ENCODE results near the gene OARD1. TPM values are rescaled to one million over a fixed set of nuclear protein-coding genes. Genes with fewer than 3 reads are reported as not detected.

OARD1 gene
- total RNA-seq, 4 donors from 2014 or later, result 23.6 to 31.7 (median 25.4) TPM

DNA sequence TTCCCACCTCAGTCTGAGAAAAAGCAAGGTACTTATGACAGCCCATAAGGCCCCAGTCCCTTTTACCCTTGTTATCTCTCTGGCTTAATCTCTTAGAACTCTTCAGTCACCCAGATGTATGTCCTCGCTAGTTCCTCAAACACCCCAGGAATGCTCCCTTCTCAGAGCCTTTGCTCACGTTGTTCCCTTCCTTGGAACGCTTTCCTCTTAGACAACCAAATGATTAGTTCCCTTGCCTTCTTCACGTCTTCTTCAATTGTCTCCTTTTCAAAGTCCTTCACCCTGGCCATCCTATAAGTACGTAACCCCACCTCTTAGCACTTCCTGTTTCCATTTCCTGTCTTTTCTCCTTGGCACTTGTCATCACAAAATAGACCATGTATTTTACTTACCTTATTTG, 20.3 kb downstream of the OARD1 start:
- no peak for DNase-seq
- Histone ChIP-seq H3K9me3 (no peaks in the 10 kb centered on the region), H3K4me1 (no peaks in the 10 kb centered on the region), H3K27ac (no peak overlapping the region), H3K27me3 (no peaks in the 10 kb centered on the region), H3K36me3 (no peaks in the 10 kb centered on the region), H3K4me3 (replicated peaks in 1 of 3) (no peak overlapping the region)
- TF ChIP-seq CTCF (IDR thresholded peaks at IDR 0.05), result no peak
- TF ChIP-seq POLR2A (IDR thresholded peaks at IDR 0.05), result no peak
- intact Hi-C loops (cut with DNase I), result no loop called here
- 78 to 83% methylated on average over 5 of the region's 5 CpGs for WGBS, 2 donors

- Histone ChIP-seq H3K36me3 (no peaks in the 10 kb centered on the region), H3K4me1 (no peaks in the 10 kb centered on the region), H3K9me3 (no peaks in the 10 kb centered on the region), H3K27ac (no peak overlapping the region), H3K4me3 (replicated peaks in 1 of 3) (no peak overlapping the region), H3K27me3 (no peaks in the 10 kb centered on the region)
- intact Hi-C loops (cut with DNase I), result no loop called here
- DNase-seq, result no peak
- TF ChIP-seq POLR2A (IDR thresholded peaks at IDR 0.05), result no peak
- TF ChIP-seq CTCF (IDR thresholded peaks at IDR 0.05), result no peak
- 87 to 90% methylated on average over 3 of the region's 3 CpGs for WGBS, 2 donors
Observed at GRCh38 chr6:41050536-41050935, 21.6 kb downstream of the OARD1 start.

DNA sequence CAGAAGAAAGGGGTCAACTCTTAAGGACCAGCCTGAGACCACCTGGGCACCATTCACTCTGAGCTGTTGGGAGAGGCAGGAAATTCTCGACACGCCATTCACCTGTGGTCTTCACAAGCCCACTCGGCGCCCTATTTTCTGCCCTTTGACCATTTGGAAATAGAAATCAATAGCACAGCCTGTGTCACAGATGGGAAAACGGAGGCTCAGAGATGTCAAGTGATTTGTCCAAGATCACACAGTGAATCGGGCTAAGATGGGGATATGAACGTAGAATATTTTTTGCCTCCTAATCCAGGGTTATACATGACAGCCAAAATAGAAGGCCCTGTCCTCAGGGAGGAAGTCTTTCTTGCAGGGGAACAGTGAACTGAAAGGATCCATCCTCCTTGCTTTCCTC, 22.2 kb downstream of the OARD1 start:
- Histone ChIP-seq H3K4me1 (no peaks in the 10 kb centered on the region), H3K27ac (no peak overlapping the region), H3K4me3 (replicated peaks in 1 of 3) (no peak overlapping the region), H3K36me3 (no peaks in the 10 kb centered on the region), H3K27me3 (no peaks in the 10 kb centered on the region), H3K9me3 (no peaks in the 10 kb centered on the region)
- intact Hi-C loops (cut with DNase I), result no loop called here
- 80 to 92% methylated on average over 7 of the region's 7 CpGs for WGBS, 2 donors
- no peak for TF ChIP-seq CTCF (IDR thresholded peaks at IDR 0.05)
- no peak for TF ChIP-seq POLR2A (IDR thresholded peaks at IDR 0.05)
- DNase-seq, result no peak

- H3K4me1 ChIP-seq, result no peaks in the 10 kb centered on the region
- DNase-seq, result no peak
- intact Hi-C loops (cut with DNase I), result no loop called here
- H3K4me3 ChIP-seq (replicated peaks in 1 of 3), result no peak overlapping the region
- H3K27me3 ChIP-seq, result no peaks in the 10 kb centered on the region
- H3K9me3 ChIP-seq, result no peaks in the 10 kb centered on the region
- 83 to 88% methylated on average over 1 of the region's 1 CpG for WGBS, 2 donors
- no peak overlapping the region for H3K27ac ChIP-seq
- no peak for TF ChIP-seq POLR2A (IDR thresholded peaks at IDR 0.05)
- TF ChIP-seq CTCF (IDR thresholded peaks at IDR 0.05), result no peak
- H3K36me3 ChIP-seq, result no peaks in the 10 kb centered on the region
Observed at GRCh38 chr6:41049521-41049920, 22.6 kb downstream of the OARD1 start.

GRCh38 chr6:41047745-41048732, 24.1 kb downstream of the OARD1 start:
- TF ChIP-seq POLR2A (IDR thresholded peaks at IDR 0.05) (no peak), CTCF (IDR thresholded peaks at IDR 0.05) (no peak)
- Histone ChIP-seq H3K27ac (no peak overlapping the region), H3K36me3 (no peaks in the 10 kb centered on the region), H3K9me3 (no peaks in the 10 kb centered on the region), H3K4me3 (replicated peaks in 1 of 3) (no peak overlapping the region), H3K4me1 (no peaks in the 10 kb centered on the region), H3K27me3 (no peaks in the 10 kb centered on the region)
- WGBS, 2 donors, result 76 to 79% methylated on average over 7 to 9 of the region's 9 CpGs
- DNase-seq, result no peak
- intact Hi-C loops (cut with DNase I), result no loop called here
